D721Med (cell line): ENCODE measurements around the gene SYNGR1.
A peak's percentile ranks its signal among the peaks of the same experiment; 100 is the strongest.

Experiments
- DNase-seq: peaks from one replicate; pipeline ENCODE4 v3.0.0; 2011; ENCODE audit warnings: low spot score; ENCODE audit not compliant: insufficient read length
- FAIRE-seq: peaks from 2 replicates; lab custom pipeline; 2011; peaks lifted over from hg19 to GRCh38; lab: Jason Lieb, UNC
- TF ChIP-seq, protein P1 (sequence below): IDR thresholded peaks from 2 replicates; pipeline ENCODE4 v1.5.1; 2012; ENCODE audit warnings: mild to moderate bottlenecking, control low read depth; ENCODE audit not compliant: insufficient read depth; ENCODE audit errors: missing control alignments

Gene SYNGR1

DNA sequence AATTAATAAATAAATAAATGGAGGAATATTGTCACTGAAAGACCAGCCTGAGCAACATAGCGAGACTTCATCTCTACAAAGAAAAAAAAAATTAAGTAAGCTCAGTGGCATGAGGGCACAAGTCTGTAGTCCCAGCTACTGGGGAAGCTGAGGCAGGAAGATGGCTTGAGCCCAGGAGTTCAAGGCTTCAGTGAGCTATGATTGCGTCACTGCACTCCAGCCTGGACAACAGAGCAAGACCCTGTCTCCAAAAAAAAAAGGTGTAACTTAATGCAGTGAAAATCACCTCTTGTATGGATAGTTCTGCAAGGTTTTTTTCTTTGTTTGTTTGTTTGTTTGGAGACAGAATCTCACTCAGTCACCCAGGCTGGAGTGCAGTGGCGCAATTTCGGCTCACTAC, 4.6 kb upstream of the SYNGR1 start:
- TF ChIP-seq, protein P1, sequence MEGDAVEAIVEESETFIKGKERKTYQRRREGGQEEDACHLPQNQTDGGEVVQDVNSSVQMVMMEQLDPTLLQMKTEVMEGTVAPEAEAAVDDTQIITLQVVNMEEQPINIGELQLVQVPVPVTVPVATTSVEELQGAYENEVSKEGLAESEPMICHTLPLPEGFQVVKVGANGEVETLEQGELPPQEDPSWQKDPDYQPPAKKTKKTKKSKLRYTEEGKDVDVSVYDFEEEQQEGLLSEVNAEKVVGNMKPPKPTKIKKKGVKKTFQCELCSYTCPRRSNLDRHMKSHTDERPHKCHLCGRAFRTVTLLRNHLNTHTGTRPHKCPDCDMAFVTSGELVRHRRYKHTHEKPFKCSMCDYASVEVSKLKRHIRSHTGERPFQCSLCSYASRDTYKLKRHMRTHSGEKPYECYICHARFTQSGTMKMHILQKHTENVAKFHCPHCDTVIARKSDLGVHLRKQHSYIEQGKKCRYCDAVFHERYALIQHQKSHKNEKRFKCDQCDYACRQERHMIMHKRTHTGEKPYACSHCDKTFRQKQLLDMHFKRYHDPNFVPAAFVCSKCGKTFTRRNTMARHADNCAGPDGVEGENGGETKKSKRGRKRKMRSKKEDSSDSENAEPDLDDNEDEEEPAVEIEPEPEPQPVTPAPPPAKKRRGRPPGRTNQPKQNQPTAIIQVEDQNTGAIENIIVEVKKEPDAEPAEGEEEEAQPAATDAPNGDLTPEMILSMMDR = no peak
- FAIRE-seq (no peak), DNase-seq (no peak)

- no peak for FAIRE-seq
- TF ChIP-seq, protein P1 = no peak
- DNase-seq = no peak
Measured at GRCh38 chr22:39348909-39349505, 784 bp upstream of the SYNGR1 start.

GRCh38 chr22:39349506-39349966, 255 bp upstream of the SYNGR1 start:
- TF ChIP-seq, protein P1 = peak; percentile 15

GRCh38 chr22:39350757-39351688, 1.2 kb downstream of the SYNGR1 start:
- TF ChIP-seq, protein P1 = no peak
- no peak for DNase-seq
- no peak for FAIRE-seq

More at GRCh38 chr22:39349506-39349966, 255 bp upstream of the SYNGR1 start:
- FAIRE-seq (no peak), DNase-seq (peak; percentile 56)

DNA sequence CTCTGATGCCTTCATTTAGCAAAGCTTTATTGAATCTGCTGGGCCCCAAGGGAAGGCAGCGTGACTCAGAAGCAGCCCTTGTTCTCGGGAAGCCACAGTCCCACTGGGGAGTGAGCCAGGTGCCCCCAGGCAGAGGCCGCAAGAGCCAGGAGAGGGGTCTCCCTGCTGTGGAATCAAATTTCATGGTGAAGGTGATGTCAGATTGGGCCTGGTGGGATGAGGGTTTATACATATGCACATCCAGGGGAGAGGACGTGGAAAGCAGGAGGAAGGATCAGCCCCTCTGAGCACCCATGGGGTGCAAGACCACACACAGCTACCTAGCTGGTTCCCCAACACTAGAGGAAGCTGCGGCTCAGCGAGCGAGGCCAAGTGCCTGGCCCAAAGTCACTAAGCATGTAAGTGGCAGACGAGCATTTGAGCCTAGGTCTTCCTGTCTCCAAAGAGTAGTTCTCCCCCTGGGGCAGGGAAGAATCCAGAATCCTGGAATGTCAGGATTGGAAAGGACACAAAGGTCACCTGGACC, 2.0 kb downstream of the SYNGR1 start:
- TF ChIP-seq, protein P1 = no peak
- DNase-seq = no peak
- no peak for FAIRE-seq

- TF ChIP-seq, protein P1 = no peak
- FAIRE-seq = no peak
- no peak for DNase-seq
Measured at GRCh38 chr22:39352306-39352891, 2.6 kb downstream of the SYNGR1 start.
